Activated T-cell treated with anti-CD3 and anti-CD28 coated beads, Interleukin-2, amount 50 U/mL, for 48 hours (primary cell): Measurements from ENCODE around the gene RBMS1.
"Not testable (repeated sequence)": the region's sequence is repeated elsewhere in the genome, so short reads cannot be mapped to it uniquely, and the experiment has no call there.

Experiments used
- DNase-seq, 2 experiments: peaks; one replicate each; pipeline ENCODE4 v3.0.0-alpha.2; 2020

RBMS1 gene

DNA sequence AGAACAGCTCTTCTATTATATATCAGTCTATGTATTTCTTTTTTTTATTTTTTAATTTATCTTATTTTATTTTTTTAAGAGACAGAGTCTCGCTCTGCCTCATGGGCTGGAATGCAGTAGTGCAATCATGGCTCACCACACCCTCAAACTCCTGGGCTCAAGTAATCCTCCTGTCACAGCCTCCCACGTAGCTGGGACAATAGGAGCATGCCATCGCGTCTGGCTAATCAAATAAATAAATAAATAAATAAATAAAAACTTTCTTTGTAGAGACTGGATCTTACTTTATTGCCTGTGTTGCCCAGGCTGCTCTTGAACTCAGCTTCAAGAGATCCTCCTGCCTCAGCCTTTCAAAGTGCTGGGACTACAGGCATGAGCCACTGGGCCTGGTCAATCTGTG is 117.0 kb downstream of the RBMS1 start:
- DNase-seq, result no peak

DNA sequence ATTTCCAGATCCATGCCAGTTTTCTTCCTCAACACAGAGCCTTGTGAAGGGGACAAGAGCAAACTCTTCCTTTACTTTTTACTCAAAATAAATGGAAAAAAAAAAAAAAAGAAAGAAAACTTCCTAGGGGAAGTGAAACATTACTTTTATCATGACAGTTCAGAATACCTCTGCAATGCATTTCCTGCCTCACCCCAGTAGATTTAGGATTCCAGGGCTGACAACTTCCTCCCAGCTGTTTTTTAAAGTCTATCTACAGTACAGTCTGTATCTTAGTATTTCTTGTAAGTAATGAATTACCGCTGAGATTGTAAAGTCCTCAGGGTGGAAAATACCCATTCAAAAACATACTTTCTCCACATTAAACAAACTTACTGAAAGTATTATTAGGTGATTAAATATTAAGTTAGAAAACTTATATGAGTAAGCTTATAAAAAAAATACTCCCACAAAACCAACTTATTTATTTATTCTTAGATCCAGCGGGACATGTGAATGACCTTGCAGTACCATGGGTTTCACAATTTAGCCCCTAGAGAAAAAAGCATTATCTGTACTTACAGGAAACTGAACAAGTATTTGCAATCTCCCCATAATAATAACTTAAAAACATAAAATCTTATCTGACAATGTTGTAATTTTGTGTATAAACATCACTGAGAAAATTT is 117.7 kb downstream of the RBMS1 start:
- DNase-seq, result no peak

DNA sequence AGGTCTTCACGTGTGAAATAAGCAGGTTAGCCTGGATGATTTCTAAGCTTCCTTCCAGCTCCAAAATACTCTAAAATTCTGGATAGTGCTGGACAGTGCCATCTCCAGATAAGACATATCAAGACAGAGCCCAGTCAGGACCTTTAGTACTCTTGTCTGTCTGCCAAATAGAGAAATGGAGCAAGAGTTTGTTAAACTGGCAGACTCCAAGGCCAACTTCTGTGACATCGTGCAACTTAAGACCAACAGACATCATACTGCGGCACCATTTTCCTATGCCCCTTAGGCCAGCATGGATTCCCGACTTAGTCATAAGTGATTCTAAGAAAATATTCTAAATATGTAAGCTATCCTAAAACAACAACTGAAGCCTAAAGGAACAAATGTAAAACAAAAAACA is 118.6 kb downstream of the RBMS1 start:
- no peak for DNase-seq

DNA sequence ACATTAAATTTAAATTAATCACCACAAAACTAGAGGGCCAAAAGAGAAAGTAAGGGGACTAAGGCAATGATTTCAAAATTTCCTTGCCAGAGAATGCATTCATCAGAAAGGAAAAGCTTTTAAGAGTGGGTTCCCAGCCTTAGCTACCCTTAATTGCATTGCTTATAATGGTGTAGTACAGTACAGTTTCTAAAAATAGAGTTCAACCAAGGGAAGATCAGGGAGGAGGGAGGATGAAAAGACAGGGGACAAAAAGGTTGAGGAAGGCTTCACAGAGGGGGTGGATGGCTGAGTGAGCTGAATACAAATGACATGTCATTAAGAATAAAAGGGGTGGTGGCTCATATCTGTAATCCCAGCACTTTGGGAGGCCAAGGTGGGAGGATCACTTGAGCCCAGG is 119.9 kb downstream of the RBMS1 start:
- no peak for DNase-seq

DNA sequence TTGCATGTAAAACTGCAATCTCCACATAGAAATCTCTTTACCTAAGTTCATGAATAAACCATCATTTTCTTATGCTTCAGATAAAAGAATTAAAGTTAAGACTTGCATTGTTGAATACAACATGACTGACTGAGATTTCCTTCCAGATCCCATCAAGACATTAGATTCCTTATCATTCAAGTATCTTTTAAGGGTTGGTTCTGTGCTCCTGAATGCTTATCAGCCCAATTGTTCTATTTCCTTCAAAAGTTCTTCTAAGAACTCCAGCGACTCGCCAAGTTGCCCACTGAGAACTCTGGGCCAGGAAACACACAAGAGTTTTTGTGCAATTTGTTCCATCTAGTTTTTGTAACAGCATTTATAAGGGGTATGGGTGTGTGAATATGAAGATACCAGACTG is 120.3 kb downstream of the RBMS1 start:
- DNase-seq, result no peak

DNA sequence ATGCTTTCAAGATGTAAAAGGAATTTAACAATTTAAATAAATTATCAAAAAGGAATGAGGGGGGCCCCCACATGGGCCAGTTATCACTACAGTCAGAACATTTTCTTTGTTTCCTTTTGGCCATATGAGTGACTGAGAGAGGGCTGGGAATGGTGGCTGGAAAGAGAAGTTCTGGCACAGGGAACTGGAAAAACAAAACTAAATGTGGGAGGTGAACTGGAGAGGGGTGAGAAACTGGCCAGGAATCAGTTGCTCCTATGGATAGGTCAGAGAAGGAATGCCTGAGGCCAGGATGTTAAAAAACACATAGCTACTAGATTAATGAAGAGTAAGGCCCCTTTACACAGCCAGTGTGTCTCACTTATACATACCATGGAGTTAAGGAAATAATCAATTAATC is 121.0 kb downstream of the RBMS1 start:
- no peak for DNase-seq

DNA sequence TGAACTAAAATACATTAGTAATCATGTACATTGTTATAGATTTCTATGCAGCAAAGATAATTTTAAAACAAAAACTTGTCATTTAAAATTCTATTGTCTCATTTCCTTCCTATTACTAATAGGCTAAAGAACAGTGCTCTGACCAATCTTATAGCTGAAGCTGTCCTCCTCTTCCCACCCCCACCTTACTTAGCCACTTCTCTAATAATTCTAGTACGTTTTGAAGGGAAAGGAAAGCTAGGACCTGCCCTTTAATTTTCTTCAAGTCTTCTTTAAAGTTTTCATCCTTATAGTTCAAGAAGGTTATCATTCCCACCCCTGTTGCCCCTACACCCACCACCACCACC is 121.6 kb downstream of the RBMS1 start:
- no peak for DNase-seq

DNA sequence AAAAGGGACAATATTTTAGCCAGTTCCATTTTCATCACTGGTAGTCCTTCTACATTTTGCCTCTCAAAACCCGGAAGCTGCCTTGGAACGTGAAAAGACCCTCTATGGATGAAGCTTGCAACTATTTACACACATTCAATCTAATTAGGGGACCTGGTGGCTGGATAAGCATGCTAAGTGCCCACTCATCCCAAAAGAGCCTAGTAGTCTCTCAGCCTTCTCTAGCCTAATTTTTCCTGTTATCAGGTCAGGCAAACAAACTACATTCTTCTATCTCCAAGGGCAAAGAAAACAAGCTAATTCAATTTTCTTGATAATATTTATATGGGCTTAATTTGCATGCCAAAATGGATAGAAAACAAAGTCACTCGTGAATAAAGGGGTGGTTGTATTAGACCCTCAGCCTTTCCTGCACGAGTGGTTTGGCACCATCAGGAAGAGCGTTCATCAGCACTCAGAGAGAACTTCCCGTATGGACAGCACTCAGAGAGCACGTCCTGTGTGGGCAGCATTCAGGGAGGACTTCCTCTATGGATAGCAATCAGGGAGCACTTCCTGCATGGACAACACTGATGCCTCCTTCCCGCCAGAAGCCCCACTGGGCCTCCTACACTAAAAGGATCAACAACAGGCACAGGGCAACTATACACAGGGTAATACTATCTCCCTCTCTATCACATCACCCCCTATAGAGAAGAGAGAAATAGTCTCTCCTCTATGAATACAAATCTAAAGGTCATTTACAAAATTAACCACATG is 122.2 kb downstream of the RBMS1 start:
- DNase-seq, result no peak

DNA sequence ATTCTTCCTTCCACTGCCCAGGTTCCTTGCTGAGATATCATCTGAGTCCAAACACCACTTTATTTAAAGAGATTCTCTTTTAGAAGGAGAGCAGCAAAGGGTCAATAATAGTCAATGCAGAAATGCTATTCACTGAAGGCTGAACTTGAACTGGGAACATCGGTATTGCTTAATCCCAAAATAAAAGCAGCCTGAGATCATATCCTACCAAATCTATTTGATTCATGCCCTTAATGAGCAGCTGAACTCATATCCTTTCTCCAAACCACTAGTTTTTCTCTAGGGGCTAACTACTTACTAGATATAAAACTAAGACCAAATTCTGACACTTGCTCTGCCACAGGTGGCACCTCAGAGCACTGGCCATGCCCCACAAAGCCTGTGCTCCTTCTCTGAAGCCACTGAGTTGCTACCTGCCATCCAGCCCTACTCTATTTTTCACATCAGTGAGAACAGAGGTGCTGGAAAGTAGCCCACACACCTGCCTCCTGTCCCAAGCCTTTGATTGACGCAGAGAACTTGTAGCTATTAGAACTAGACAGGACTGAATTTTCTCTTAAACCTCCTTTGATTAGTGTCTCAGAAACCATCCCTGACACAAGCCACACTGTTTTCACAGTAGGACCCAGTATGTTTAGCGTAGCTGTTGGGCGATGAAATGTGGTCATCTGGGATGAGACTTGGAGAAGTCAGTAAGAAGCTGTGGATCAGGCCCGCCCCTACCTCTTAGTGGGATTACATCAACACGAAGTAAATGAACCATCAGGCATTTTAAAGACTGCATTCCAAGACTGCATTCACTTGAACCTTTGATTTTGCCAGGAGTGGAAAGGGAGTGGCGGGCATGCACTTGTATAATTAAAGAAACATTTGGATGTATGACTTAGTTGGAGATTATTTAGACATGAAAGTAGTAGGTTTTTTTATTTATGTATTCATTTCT is 124.3 kb downstream of the RBMS1 start:
- no peak for DNase-seq

DNA sequence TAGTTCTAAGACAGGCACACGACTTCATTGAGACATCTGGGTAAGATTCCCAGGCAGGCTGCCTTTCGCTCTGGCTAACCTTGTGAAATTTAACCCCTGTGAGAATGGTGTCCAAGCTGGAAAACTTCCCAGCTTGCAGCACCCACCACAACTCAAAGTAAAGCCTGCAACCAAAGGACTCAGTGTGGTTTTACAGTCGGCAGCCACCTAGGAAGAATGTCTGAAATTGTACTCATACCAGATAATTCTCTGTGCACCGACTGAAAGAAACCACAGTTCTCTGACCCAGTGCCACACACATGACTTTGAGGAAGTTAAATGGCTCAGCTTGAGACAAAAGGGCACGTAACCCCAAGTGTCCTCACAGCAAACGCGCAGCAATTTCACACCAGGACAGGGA is 125.7 kb downstream of the RBMS1 start:
- DNase-seq, result peak in 1 of 2 experiments; percentile 39

DNA sequence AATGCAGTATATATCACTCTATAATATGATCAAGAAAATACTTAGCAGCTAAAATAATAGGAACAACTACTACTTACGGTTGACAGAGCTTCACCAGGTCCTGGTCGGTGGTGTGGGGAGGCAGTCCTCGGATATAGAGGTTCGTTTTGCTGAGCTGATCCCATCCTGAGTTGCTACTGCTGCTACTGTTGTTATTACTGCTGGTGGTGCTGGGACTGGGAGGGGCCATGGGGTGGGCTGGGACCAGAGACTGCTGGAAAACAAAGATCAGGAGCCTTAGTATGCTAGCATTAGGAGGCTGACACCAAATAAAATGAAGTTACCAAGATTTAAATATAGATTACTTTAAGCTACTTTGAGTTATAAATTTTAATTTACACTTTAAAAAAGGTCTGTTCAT is 126.5 kb downstream of the RBMS1 start:
- DNase-seq, result not testable (repeated sequence)

DNA sequence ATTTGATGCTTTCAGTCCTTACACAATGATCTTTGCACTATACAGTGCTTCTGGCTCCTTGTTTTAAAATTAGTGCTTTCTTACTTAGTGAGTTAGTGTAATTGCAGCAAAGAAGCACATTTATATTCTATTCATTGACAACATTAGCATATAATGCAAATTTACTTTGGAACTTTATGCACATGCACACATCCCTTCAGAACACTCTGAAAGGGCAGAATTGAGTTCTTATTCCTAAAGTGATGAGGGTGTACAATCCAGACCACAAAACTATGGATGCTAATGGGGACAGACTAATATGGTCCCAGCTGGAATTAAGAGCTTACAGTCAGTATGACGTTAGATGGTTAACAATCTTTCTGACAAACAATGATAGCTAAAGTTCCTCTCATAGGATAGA is 127.1 kb downstream of the RBMS1 start:
- no peak for DNase-seq

DNA sequence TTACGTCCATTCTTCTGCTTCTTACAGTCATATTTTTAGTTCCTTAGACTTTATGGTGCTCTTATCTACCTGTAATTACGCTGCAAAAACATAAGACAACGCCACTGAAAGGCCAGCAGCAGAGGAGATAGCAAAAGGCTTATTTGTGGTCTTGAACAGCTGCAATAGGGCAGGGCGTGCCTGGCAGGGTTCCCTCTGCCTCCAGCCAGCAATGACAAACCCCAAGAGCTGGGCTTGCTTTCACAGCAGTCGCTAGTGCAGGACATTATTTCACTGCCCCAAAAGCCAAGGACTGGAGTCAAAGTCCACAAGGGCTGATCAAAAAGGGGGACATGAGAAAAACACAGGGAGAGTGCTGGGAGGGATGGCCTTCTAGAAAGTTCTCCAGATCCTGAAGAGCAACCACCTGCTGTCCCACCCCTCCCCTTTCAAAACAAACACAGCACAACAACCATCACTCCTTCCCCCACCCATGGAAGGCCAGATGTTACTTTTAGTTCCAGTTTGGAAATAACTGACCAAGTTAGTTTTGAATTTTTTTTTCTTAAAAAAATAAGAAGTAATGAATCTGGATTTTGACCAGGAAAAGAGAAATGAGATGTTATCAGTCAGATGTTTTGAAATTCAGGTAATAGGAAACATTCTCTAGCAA is 127.8 kb downstream of the RBMS1 start:
- no peak for DNase-seq

DNA sequence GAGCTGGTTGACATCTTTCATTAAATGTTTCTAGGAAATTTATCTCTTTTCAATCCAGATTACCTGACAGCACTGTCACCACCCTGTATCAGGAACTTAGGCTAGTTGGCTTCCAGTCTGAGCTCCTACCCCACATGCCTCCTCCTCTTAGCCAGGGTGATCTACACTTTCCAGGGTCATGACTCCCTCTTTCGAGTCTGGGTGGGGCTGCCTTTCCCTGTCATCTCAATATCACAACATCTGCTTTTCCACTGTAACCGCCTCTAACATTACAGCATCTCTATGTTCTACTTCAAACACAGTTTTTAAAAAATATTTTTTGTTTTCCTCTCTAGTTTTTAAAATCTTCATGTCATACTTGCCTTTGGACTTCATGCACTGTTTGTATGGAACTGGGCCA is 129.2 kb downstream of the RBMS1 start:
- DNase-seq, result no peak

DNA sequence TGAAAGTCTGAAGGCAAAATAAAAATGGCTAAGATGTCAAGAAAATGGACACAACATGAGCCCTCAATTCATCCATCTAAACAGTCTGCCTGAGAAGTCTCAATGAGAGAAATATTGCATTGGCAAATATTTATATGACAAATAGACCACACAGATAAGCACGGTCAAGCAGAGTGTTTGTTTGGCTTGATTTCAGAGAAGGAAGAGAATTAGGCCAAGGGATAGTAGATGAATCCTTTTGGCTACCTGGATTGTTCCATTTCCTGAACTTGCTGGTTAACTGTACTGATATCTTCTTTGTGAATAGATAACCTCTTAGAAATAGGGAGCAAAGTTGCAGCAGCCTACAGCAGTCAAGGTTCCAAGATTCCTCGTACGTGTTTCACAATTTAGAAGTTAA is 129.6 kb downstream of the RBMS1 start:
- no peak for DNase-seq

DNA sequence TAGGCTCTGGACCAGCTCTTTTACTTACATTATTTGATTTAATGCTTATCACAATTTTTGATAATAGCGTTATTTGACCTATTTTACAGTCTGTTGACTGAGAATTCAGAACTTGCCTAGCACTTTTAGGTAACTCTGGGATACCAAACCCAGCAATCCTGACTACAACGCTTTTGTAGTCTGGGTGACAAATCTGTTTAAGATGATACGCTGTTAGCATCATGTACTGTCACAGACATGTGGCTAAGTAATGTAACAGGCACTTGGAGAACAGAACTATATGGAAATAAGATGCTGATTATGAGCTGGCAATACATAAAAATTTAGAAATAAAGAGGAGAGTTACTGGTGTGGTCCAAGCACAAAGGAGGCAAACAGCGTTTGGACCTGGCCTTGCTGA is 130.6 kb downstream of the RBMS1 start:
- DNase-seq, result no peak

DNA sequence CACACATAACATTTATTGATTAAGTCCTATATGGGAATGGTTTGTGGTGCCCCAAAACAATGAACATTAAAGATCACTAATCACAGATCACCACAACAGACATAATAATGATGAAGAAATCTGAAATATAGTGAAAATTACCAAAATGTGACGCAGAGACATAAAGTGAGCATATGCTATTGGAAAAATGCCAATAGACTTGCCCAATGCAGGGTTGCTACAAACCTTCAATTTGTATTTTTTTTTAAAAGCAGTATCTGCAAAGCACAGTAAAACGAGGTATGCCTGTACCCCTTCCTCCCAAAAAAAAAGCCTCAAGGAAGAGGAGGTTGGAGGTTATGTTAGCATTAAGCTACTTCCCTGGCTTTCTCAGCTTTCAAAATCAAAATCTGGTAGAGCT is 131.1 kb downstream of the RBMS1 start:
- DNase-seq, result no peak

DNA sequence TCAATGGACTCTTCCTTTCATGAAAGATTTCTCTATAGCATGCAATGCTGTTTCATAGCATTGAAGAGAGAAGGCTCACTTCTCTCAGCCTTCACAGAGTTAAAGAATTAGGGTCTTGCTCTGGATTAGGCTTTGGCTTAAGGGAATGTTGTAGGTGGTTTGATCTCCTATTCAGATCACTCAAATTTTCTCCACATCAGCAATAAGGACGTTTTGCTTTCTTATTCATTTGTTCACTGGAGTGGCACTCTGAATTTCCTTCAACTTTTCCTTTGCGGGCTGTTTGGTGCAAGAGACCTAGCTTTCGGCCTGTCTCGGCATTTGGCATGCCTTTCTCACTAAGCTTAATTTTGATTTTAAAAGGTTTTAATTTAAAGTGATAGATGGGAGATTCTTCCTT is 131.6 kb downstream of the RBMS1 start:
- no peak for DNase-seq

DNA sequence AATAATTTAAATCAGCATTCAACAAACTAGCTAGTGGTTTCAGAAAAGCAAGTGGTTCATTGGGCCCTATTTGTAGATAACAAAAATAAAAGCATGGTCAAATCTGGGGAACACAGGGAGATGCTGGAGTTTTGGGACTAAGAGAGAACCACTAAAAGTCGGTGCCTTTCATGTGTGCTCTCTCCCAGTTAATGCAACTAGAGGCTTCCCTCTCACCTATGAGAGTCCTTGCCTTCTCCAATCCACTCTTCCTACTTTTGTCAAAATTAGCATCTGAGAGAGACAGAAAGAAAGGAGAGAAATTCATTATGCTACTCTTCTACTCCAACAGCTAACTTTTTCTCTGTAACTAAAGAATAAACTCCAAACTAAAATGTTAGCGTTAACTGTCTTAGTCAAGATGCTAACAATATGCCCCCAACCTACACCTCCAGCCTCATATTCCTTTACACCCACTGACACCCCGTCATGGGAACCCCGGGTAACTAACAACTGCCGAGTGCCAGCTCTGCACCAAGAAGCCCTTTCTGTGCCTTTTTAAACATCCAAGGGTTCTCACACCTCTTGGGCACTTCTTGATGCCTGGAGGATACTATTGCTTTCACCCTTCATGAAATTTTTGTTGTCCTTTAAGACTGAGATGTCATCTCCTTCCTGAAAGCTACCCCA is 133.4 kb downstream of the RBMS1 start:
- DNase-seq, result no peak

DNA sequence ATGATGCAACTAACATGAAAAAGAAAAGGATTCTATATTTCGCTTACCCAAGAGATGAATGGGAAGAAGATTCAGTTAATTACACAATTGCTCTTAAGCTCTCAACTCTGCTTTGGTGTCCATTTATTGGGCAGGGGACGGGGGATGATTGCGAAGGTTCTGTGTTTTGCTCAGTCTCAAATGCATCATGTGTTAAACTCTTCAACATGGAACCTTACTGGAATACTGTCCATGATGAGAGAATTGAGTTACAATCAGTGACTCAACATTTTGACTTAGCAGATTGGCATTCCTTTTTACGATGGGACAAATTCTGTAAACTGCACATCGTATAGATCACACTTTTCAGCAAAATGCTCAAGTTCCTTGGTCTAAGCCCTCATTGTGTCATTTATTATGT is 135.6 kb downstream of the RBMS1 start:
- DNase-seq, result no peak

DNA sequence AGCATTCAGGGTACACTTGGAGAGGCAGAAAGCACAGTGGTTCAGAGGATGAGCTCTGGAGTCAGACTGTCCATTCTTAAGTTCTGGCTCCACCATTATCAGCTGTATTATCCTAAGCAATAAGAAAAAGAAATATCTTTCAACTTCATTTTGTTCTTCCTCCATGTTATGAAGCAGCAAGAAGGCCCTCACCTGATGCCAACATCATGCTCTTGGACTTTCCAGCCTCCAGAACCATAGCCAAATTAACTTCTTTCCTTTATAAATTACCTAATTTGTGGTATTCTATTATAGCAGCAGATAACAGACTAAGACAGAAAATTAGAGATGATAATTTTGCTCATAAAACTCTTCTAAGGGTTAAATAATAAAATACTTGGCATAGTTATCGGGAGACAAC is 137.1 kb downstream of the RBMS1 start:
- no peak for DNase-seq

DNA sequence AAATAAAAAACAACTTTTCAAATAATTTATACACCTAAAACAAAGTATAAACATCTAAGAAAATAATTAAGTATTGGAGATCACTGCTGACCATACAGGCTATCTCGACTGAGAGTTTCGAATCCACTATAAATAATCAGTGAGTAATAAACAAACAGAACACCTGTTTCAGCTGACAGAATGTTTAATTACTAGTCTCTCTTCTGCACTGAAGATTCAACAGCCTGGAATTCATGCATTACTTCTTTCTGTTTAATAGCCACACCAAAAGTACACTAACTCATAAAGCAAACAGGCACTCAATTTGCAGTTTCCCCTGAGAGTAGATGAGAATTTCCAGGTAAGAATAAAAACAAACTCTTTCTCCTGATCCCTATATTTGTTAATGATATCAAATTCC is 138.5 kb downstream of the RBMS1 start:
- DNase-seq, result no peak

DNA sequence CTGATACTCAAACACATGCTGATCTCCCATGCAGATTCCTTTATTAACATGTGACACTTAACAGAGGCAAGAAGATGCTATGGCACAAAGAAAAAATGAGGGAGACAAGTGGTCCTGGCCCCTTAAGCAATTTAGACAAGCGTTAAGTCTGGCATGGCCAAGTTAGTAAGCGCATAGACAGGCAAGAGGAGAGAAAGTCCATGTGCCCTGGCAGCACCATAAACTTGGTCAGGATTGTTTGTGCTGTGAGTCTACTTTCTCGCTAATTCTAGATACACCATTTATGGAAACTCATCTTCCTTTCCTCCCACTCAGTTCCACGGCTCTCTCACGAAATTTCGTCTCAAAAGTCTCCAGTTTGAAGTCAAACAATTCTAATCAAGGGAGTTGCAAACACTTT is 138.9 kb downstream of the RBMS1 start:
- DNase-seq, result no peak
